ENCODE measurements around the gene PKNOX2.

GRCh38 chr11:125272821-125273220 is 108.3 kb downstream of the PKNOX2 start:
- no peak for TF ChIP-seq POLR2A (conservative IDR thresholded peaks at IDR 0.05)
- TF ChIP-seq CREM (IDR thresholded peaks at IDR 0.05; ENCODE audit: low read depth) = no peak
- TF ChIP-seq ZNF133 (CRISPR knock-in tag; IDR thresholded peaks at IDR 0.05) = no peak
- TF ChIP-seq, protein P1, sequence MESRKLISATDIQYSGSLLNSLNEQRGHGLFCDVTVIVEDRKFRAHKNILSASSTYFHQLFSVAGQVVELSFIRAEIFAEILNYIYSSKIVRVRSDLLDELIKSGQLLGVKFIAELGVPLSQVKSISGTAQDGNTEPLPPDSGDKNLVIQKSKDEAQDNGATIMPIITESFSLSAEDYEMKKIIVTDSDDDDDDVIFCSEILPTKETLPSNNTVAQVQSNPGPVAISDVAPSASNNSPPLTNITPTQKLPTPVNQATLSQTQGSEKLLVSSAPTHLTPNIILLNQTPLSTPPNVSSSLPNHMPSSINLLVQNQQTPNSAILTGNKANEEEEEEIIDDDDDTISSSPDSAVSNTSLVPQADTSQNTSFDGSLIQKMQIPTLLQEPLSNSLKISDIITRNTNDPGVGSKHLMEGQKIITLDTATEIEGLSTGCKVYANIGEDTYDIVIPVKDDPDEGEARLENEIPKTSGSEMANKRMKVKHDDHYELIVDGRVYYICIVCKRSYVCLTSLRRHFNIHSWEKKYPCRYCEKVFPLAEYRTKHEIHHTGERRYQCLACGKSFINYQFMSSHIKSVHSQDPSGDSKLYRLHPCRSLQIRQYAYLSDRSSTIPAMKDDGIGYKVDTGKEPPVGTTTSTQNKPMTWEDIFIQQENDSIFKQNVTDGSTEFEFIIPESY (CRISPR knock-in tag; IDR thresholded peaks at IDR 0.05) = no peak
